Posterior vena cava (tissue), 2 donors: ENCODE data around the gene MAP3K12. TPM values are rescaled to one million over a fixed set of nuclear protein-coding genes. Genes with fewer than 3 reads are reported as not detected.

Source experiments
- DNase-seq: peaks from one replicate; pipeline ENCODE4 v3.0.0-alpha.2; 2020; ENCODE audit warnings: low spot score
- intact Hi-C, 2 donors: fragments of 100-400 bp; cut with DNase I; formaldehyde crosslinking; loops; one replicate each; pipeline versions ENCODE4 v1.14.1 to v1.14.2; 2022 to 2023
- total RNA-seq, 2 donors: library from RNA; stranded (reverse); fragmentation: NEBNext Ultra II Directional; extraction: Animal tissue kit (Norgen Biotek cat#: 25700); gene quantifications; one replicate each; pipeline ENCODE4 v1.2.1, GENCODE V29; 2021
- donor health status: DM: yes; HTN: yes; CAD: no.
- donor health status: DM: yes; HTN: yes; CAD: no.

Gene MAP3K12
- total RNA-seq, 2 donors from 2014 or later: 21.7 to 29.4 TPM

GRCh38 chr12:53480491-53481442, 18.5 kb downstream of the MAP3K12 start:
- intact Hi-C loops: no loop called here
- DNase-seq: peak; percentile 62

- intact Hi-C loops: no loop called here
- DNase-seq: no peak
These were observed 19.9 kb downstream of the MAP3K12 start for GRCh38 chr12:53479331-53479730.

GRCh38 chr12:53478865-53479264, 20.4 kb downstream of the MAP3K12 start:
- intact Hi-C loops: no loop called here
- DNase-seq: no peak

GRCh38 chr12:53476769-53477209, 22.5 kb downstream of the MAP3K12 start:
- no peak for DNase-seq
- intact Hi-C loops: no loop called here

- intact Hi-C loops: no loop called here
- DNase-seq: no peak
These were observed 24.4 kb downstream of the MAP3K12 start for GRCh38 chr12:53474819-53475218.

DNA sequence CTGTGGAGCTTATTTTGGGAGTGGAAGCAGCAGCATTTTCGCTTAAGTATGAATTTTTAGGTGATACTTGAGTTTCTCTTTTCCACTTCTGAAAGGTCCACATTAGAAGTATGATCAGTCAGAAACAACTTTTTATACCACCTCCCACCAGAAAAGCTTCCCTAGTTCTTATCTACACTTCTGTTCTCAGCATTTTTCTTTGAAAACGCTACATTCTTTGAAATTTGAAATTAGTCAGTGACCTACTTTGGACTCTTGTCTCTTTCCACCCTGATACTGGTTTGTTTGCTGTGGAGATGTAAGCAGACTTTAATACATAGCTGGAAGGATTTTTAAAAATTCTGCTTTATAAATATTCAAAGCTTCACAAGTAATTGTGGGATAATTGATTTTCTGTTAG, 25.2 kb downstream of the MAP3K12 start:
- no peak for DNase-seq
- intact Hi-C loops: no loop called here

DNA sequence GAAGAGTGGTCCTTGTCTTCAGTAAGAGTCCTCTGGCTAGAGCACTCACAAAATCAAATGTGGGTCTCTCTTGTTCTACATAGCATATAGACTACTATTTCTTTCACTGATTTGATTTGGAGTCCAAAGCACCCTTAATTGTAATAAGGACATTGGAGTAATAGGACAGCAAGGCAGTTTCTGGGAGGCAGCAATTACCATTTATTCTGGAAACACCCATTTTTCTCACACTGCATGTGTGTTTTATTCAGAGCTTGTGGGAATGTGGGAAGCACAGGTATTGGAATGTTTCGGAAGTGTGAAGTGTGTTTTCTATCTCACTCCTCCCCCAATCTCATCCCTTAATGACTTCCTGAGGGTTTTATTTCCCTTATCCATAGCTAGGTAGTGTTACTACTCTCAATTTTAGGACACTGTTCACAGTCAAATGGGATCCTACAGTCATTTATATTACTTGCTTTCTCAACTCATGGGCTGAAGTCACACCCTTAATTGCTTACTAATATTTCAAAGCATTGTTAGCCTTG, 27.1 kb downstream of the MAP3K12 start:
- no peak for DNase-seq
- intact Hi-C loops: no loop called here

- intact Hi-C loops: no loop called here
- no peak for DNase-seq
These were observed 31.0 kb downstream of the MAP3K12 start for GRCh38 chr12:53468282-53468681.

GRCh38 chr12:53467880-53468279, 31.4 kb downstream of the MAP3K12 start:
- intact Hi-C loops: no loop called here
- DNase-seq: no peak

- DNase-seq: no peak
- intact Hi-C loops: no loop called here
These were observed 32.2 kb downstream of the MAP3K12 start for GRCh38 chr12:53467082-53467481.

- no peak for DNase-seq
- intact Hi-C loops: no loop called here
These were observed 32.6 kb downstream of the MAP3K12 start for GRCh38 chr12:53466640-53467039.

GRCh38 chr12:53465679-53466078, 33.6 kb downstream of the MAP3K12 start:
- DNase-seq: no peak
- intact Hi-C loops: no loop called here

DNA sequence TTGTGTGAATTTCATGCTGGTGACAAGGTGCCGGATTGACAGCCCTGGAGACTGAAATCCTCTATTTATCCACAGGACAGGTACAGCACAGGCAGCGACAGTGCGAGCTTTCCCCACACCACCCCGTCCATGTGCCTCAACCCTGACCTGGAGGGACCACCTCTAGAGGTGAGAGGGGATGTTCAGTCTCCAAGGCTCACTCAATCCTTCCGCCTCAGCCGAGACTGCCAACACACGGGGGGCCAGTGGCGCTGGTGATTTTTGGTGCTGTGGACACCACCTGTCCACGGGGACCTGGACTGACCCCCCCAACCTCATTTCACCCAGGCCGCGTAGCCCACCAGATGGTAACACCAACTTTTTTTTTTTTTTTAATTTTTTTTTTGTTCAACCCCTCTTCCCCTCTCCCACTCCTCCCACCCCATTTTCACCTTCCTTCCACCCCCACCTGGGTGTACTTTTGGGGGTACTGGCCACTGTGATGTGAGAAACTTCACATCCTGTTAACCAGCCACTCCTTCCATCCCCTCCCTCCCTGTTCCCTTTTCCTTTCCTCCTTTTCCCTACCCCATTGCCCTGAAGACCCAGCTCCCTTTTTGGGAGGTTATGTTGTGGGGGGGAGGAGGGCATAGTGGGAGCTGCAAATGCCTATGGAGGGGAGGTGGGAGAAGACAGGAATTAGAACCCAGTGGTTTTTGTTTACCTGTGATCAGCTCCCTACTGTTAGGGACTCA, 34.4 kb downstream of the MAP3K12 start:
- no peak for DNase-seq
- intact Hi-C loops: no loop called here

GRCh38 chr12:53463802-53464560, 35.3 kb downstream of the MAP3K12 start:
- no peak for DNase-seq
- intact Hi-C loops: no loop called here

DNA sequence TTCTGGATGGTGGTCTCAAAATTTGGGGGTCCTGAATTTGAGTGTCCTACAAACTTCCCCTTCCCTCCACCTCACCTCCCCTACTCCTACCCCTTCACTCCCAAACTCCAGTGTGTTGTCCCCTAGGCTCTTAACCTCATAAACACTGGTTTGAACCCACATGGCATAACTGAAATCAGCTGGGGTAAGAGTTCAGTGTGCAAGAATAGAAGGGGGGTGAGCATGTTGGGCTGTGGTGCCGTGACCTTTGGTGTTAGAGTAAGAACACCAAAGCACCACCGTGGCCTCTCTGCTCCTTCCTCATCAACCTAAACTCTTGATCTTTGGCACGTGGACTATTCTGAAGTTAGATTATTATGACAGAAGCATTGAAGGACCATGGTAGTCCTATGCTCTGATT, 36.3 kb downstream of the MAP3K12 start:
- intact Hi-C loops: no loop called here

DNA sequence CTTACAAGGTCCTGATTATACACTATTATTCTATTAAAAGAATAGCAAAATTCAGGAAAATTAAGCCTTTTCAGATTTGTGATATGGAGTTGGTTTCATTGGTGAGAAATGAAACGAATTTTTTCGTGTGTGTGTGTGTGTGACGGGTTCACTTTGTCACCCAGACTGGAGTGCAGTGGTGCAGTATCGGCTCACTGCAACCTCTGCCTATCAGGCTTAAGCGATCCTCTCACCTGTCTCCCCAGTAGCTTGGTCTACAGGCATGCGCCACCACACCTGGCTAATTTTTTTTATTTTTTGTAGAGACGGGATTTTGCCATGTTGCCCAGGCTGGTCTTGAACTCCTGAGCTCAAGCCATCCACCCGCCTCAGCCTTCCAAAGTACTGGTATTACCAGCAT, 37.7 kb downstream of the MAP3K12 start:
- intact Hi-C loops: no loop called here
- no peak for DNase-seq

More for the DNA sequence above, 36.3 kb downstream of the MAP3K12 start:
- no peak for DNase-seq

DNA sequence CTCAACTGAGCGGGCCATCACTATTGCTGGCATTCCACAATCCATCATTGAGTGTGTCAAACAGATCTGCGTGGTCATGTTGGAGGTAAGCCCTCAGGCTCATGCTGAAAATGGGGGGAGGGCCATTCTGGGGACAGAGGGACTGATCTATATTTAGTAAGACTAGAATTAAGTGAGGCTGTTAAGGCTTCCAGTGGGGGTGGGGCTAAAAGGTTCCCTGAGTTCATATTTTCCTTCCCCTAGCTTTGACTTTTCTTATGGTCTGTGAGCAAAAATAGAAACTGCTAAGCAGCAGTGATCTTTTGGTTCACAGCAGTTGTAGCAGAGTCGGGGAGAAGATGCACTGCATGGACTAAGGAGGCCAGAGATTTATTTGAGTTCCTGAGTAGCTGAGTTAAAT, 38.2 kb downstream of the MAP3K12 start:
- intact Hi-C loops: no loop called here
- no peak for DNase-seq

- DNase-seq: no peak
- intact Hi-C loops: no loop called here
These were observed 40.2 kb downstream of the MAP3K12 start for GRCh38 chr12:53459097-53459496.

GRCh38 chr12:53456654-53457366, 42.4 kb downstream of the MAP3K12 start:
- no peak for DNase-seq
- intact Hi-C loops: no loop called here
